Keratinocyte (primary cell): ENCODE measurements around the gene AEBP1. TPM values are rescaled to one million over a fixed set of nuclear protein-coding genes. Genes with fewer than 3 reads are reported as not detected.

Source experiments
- DNase-seq: peaks from one replicate; pipeline ENCODE4 v3.0.0-alpha.2; 2011; ENCODE audit warnings: low read depth, missing footprints, low spot score
- FAIRE-seq: peaks from 2 replicates; lab custom pipeline; 2011; peaks lifted over from hg19 to GRCh38; lab: Jason Lieb, UNC
- H2AFZ ChIP-seq: 2 replicates; pipeline ENCODE4 v1.6.0; 2012; ENCODE audit warnings: low read length, control low read depth, inconsistent platforms; ENCODE audit not compliant: control insufficient read depth
- H3K27ac ChIP-seq: 2 replicates; pipeline ENCODE4 v1.5.1; 2011; ENCODE audit warnings: low read length; ENCODE audit not compliant: control insufficient read depth, insufficient read depth
- H3K27me3 ChIP-seq: 3 replicates; pipeline ENCODE4 v1.6.0; 2011; ENCODE audit warnings: low read length; ENCODE audit not compliant: control insufficient read depth, insufficient read depth; ENCODE audit errors: extremely low read depth
- H3K36me3 ChIP-seq, 2 experiments: 2 replicates in 1 of 2; 3 replicates in 1 of 2; pipeline ENCODE4 v1.5.1; 2011; ENCODE audit warnings: low read length in 2 of 2, mild to moderate bottlenecking in 1 of 2; ENCODE audit not compliant: control insufficient read depth in 2 of 2, insufficient read depth in 2 of 2; ENCODE audit errors: extremely low read depth in 1 of 2
- H3K4me1 ChIP-seq: 3 replicates; pipeline ENCODE4 v1.5.1; 2011; ENCODE audit warnings: low read length; ENCODE audit not compliant: control insufficient read depth, insufficient read depth; ENCODE audit errors: extremely low read depth
- H3K4me2 ChIP-seq: 3 replicates; pipeline ENCODE4 v1.6.0; 2011; ENCODE audit warnings: low read depth, low read length; ENCODE audit not compliant: control insufficient read depth, insufficient read depth; ENCODE audit errors: extremely low read depth
- H3K4me3 ChIP-seq, 3 experiments: fragments of 200-600 bp in 1 of 3; sonication (generic) in 1 of 3; 2 replicates in 2 of 3; 3 replicates in 1 of 3; pipeline ENCODE4 v1.5.1; 2011 to 2016; ENCODE audit warnings: low read length in 3 of 3, mild to moderate bottlenecking in 3 of 3, control low read depth in 2 of 3, inconsistent platforms in 1 of 3, low read depth in 1 of 3, mixed read lengths in 1 of 3, mixed run types in 1 of 3, moderate library complexity in 1 of 3; ENCODE audit not compliant: control insufficient read depth in 2 of 3, insufficient read depth in 2 of 3; ENCODE audit errors: extremely low read depth in 1 of 3
- H3K79me2 ChIP-seq: 2 replicates; pipeline ENCODE4 v1.6.0; 2012; ENCODE audit warnings: low read length; ENCODE audit not compliant: control insufficient read depth, insufficient read depth
- H3K9ac ChIP-seq: 3 replicates; pipeline ENCODE4 v1.6.0; 2011; ENCODE audit warnings: low read length; ENCODE audit not compliant: control insufficient read depth, insufficient read depth; ENCODE audit errors: extremely low read depth
- H3K9me1 ChIP-seq: 3 replicates; pipeline ENCODE4 v1.6.0; 2011; ENCODE audit warnings: low read length; ENCODE audit not compliant: control insufficient read depth, insufficient read depth; ENCODE audit errors: extremely low read depth
- H3K9me3 ChIP-seq: 2 replicates; pipeline ENCODE4 v1.5.1; 2012; ENCODE audit warnings: low read depth, low read length; ENCODE audit not compliant: control insufficient read depth
- H4K20me1 ChIP-seq: 3 replicates; pipeline ENCODE4 v1.6.0; 2011; ENCODE audit warnings: low read length; ENCODE audit not compliant: control insufficient read depth, insufficient read depth; ENCODE audit errors: extremely low read depth
- EZH2 ChIP-seq: IDR thresholded peaks from one replicate; pipeline ENCODE4 v1.6.1; 2012; ENCODE audit warnings: inconsistent platforms, mild to moderate bottlenecking, low read length, moderate library complexity
- dilution Hi-C: fragments of 300-500 bp; cut with MboI; formaldehyde crosslinking; loops from one replicate; pipeline ENCODE4 v1.7.0; 2020; ENCODE audit warnings: low sequenced_read_pairs; ENCODE audit not compliant: extremely low pct_ligation_motif_present
- polyA plus RNA-seq, 5 experiments: library from polyadenylated mRNA; depleted of rRNA in 3 of 5; stranded (reverse) in 3 of 5; stranded (forward) in 1 of 5; unstranded in 1 of 5; fragments of >200 nt; gene quantifications; 1 replicate in 1 of 5; 2 replicates in 3 of 5; 3 replicates in 1 of 5; pipeline versions ENCODE4 v1.2.1 to v1.2.3, GENCODE V29; 2011 to 2012; ENCODE audit warnings: missing spikeins in 2 of 5, low read depth in 1 of 5, low replicate concordance in 1 of 5
- TF ChIP-seq, protein P1 (sequence below), 3 experiments: IDR thresholded peaks in 1 of 3; conservative IDR thresholded peaks in 1 of 3; optimal IDR thresholded peaks in 1 of 3; 2 replicates in 2 of 3; 3 replicates in 1 of 3; pipeline versions ENCODE3 to v1.5.1; 2011; ENCODE audit warnings: low read length in 3 of 3, mild to moderate bottlenecking in 3 of 3, moderate library complexity in 2 of 3, control low read depth in 1 of 3, inconsistent platforms in 1 of 3; ENCODE audit not compliant: insufficient read depth in 2 of 3; ENCODE audit errors: extremely low read depth in 1 of 3

The AEBP1 gene
- polyA plus RNA-seq, 1 donor (not counting 4 experiments of a cell fraction or from before 2014, with no cell fraction given) = 0.03 TPM

DNA sequence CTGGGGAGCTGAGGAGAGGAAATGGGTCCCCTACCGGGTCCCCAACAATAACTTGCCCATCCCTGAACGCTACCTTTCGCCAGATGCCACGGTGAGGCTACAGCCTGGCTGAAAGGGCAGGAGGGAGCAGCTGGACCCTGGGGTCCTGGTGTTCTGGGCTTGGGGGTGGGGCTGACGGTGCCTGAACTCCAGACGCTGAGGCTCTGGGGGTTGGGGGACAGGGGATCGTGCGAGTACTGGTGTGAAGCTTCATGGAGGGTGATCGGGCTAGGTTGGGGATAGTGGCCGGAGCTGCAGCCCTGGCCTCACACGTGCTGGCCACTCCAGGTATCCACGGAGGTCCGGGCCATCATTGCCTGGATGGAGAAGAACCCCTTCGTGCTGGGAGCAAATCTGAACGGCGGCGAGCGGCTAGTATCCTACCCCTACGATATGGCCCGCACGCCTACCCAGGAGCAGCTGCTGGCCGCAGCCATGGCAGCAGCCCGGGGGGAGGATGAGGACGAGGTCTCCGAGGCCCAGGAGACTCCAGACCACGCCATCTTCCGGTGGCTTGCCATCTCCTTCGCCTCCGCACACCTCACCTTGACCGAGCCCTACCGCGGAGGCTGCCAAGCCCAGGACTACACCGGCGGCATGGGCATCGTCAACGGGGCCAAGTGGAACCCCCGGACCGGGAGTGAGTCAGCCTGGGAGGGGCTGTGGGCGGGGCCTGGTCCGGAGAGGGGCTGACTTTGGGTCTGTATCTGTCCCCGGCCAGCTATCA, 8.3 kb downstream of the AEBP1 start:
- DNase-seq (no peak), FAIRE-seq (no peak)
- H4K20me1 ChIP-seq = no peaks in the 10 kb centered on the region
- H3K36me3 ChIP-seq = peaks cover 4 to 21% of the 10 kb centered on the region in 2 experiments
- no peaks in the 10 kb centered on the region for H3K9me3 ChIP-seq
- H3K4me3 ChIP-seq = no peak overlapping the region
- no peaks in the 10 kb centered on the region for H3K79me2 ChIP-seq
- TF ChIP-seq, protein P1, sequence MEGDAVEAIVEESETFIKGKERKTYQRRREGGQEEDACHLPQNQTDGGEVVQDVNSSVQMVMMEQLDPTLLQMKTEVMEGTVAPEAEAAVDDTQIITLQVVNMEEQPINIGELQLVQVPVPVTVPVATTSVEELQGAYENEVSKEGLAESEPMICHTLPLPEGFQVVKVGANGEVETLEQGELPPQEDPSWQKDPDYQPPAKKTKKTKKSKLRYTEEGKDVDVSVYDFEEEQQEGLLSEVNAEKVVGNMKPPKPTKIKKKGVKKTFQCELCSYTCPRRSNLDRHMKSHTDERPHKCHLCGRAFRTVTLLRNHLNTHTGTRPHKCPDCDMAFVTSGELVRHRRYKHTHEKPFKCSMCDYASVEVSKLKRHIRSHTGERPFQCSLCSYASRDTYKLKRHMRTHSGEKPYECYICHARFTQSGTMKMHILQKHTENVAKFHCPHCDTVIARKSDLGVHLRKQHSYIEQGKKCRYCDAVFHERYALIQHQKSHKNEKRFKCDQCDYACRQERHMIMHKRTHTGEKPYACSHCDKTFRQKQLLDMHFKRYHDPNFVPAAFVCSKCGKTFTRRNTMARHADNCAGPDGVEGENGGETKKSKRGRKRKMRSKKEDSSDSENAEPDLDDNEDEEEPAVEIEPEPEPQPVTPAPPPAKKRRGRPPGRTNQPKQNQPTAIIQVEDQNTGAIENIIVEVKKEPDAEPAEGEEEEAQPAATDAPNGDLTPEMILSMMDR (optimal IDR thresholded peaks at IDR 0.05 in 1 of 3, IDR thresholded peaks at IDR 0.05 in 1 of 3, conservative IDR thresholded peaks at IDR 0.05 in 1 of 3; ENCODE audit: extremely low read depth in 1 of 3, insufficient read depth in 2 of 3, low read length in 3 of 3) = no peak
- no peak for TF ChIP-seq EZH2
- no peaks in the 10 kb centered on the region for H3K9me1 ChIP-seq
- no peak overlapping the region for H3K9ac ChIP-seq
- H3K27me3 ChIP-seq = no peaks in the 10 kb centered on the region
- H3K4me1 ChIP-seq = no peaks in the 10 kb centered on the region
- dilution Hi-C loops = no loop called here
- H2AFZ ChIP-seq = no peak overlapping the region
- no peak overlapping the region for H3K4me2 ChIP-seq
- no peak overlapping the region for H3K27ac ChIP-seq

DNA sequence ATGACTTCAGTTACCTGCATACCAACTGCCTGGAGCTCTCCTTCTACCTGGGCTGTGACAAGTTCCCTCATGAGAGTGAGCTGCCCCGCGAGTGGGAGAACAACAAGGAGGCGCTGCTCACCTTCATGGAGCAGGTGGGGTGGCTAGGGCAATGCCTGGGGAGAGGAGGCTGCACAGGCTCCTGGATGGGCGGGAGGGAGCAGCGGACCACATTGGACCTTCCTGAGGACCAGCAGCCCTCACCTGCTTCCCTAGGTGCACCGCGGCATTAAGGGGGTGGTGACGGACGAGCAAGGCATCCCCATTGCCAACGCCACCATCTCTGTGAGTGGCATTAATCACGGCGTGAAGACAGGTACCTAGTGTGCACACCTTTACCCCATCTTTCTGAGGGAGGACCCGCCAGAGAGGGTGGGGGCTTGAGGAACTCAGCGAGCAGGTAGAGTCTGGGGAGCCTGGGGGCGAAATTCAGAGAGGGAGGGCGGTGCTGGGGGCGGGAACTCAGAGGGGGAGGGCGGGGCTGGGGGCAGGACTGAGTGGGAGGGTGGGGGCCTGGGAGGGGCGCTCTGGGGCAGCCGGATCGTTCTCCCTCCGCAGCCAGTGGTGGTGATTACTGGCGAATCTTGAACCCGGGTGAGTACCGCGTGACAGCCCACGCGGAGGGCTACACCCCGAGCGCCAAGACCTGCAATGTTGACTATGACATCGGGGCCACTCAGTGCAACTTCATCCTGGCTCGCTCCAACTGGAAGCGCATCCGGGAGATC, 9.0 kb downstream of the AEBP1 start:
- FAIRE-seq (no peak), DNase-seq (no peak)
- TF ChIP-seq, protein P1 (optimal IDR thresholded peaks at IDR 0.05 in 1 of 3, IDR thresholded peaks at IDR 0.05 in 1 of 3, conservative IDR thresholded peaks at IDR 0.05 in 1 of 3; ENCODE audit: extremely low read depth in 1 of 3, insufficient read depth in 2 of 3, low read length in 3 of 3) = no peak
- no peak for TF ChIP-seq EZH2
- Histone ChIP-seq H3K4me2 (peak overlapping the region; percentile 37), H3K36me3 (peaks cover 9 to 27% of the 10 kb centered on the region in 2 experiments), H3K4me3 (no peak overlapping the region), H4K20me1 (no peaks in the 10 kb centered on the region), H3K9me1 (no peaks in the 10 kb centered on the region), H2AFZ (no peak overlapping the region), H3K4me1 (no peaks in the 10 kb centered on the region), H3K9ac (no peak overlapping the region), H3K9me3 (no peaks in the 10 kb centered on the region), H3K27ac (no peak overlapping the region), H3K27me3 (no peaks in the 10 kb centered on the region), H3K79me2 (no peaks in the 10 kb centered on the region)
- dilution Hi-C loops = no loop called here
